Stimulated activated CD4-positive, alpha-beta T cell treated with anti-CD3 and anti-CD28 coated beads, Interleukin-12 subunit alpha, Interleukin-12 subunit beta, amount 100 ng/mL, for 24 hours (primary cell): ENCODE measurements around the gene XAF1.
"Not testable (repeated sequence)": the region's sequence is repeated elsewhere in the genome, so short reads cannot be mapped to it uniquely, and the experiment has no call there.

Source experiments
- DNase-seq, 2 experiments: peaks; one replicate each; pipeline ENCODE4 v3.0.0-alpha.2; 2020; ENCODE audit warnings: low read depth in 2 of 2

The XAF1 gene

DNA sequence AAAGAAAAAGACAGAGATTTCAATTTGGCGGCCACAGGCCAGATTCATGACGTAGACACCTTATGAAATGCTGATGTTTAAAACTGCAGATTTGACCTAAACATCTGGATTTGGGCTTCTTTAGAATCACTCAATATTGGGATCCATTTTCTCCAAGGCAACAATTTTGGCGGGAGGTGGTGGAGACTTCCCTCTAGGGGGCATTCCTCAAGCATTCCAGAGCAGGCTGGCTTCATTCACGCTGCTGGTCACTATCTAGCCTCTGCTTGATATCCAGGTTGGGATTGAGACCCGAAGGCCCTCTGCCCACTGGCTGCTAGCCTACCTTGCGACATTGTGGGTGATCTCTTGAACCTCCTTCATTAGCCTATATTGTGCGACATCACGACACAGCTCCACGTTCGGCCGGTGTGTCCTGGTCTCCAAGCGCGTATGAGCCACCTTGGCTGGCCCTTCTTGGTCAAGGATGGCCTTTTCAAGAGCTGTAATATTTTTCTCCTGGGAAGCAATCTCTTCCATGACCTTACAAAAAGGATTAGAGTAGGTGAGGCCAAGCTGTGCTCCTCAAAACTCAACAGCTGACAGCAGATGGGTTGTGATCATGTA, 44.7 kb downstream of the XAF1 start:
- peak in 1 of 2 experiments; percentile 17 for DNase-seq

- no peak for DNase-seq
Observed at GRCh38 chr17:6811510-6811909, 55.7 kb downstream of the XAF1 start.

- DNase-seq, result no peak
Observed at GRCh38 chr17:6812295-6812694, 56.4 kb downstream of the XAF1 start.

GRCh38 chr17:6815775-6816174, 59.9 kb downstream of the XAF1 start:
- no peak for DNase-seq

GRCh38 chr17:6816368-6816767, 60.5 kb downstream of the XAF1 start:
- DNase-seq, result not testable (repeated sequence)

- DNase-seq, result no peak
Observed at GRCh38 chr17:6818938-6819337, 63.1 kb downstream of the XAF1 start.

GRCh38 chr17:6823011-6823442, 67.2 kb downstream of the XAF1 start:
- DNase-seq, result no peak
